ENCODE measurements around the gene ASIC5. TPM values are rescaled to one million over a fixed set of nuclear protein-coding genes. Genes with fewer than 3 reads are reported as not detected.

Gene ASIC5
- total RNA-seq, 1 experiment from 2014 or later, result not detected

DNA sequence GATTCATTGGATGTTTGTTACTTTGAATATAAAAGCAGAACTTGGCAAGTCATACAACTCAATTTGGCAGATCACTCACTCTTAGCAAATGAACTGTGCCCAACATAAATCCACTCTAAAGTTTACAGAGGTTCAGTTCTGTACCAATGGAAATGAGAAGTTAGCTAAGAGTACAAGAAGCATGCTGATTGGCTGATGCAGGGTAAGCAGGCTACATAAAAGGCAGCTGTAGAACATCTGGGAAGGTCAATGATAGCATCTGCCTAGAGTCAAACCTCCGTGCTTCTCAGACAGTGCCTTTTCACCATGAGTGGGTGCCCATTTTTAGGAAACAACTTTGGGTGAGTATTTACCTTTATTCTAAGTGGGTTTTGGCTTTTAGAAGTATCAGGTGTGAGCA lies 37.4 kb upstream of the ASIC5 start, which contains the start of gene TDO2:
Gene TDO2 (plus strand): TSS at position 244 of the 400 bp plus-strand sequence. CDS start 63 bp downstream, at position 307.
- no peak within 1 kb of the TSS for H3K56ac ChIP-seq (ENCODE audit: insufficient read length, low read depth, low read length)
- DNase-seq, result no peak
- no peak within 1 kb of the TSS for H3K4me2 ChIP-seq (ENCODE audit: insufficient read depth, insufficient read length, low read length)
- Mint-ChIP-seq H3K4me1 (peaks cover 16 to 17% of the 10 kb centered on the region in 2 experiments), H3K27ac (0 out of 7 replicates have a peak within 1 kb of the TSS, but pooled peaks of 1 of the 3 experiments have one; percentile 14), H3K9me3 (peaks cover under 1 to 3% of the 10 kb centered on the region in 2 experiments; a peak in 3 of 5 replicates), H3K36me3 (ENCODE audit: insufficient read depth in 1 of 3, low read depth in 3 of 3) (peaks cover 0 to under 1% (median 0%) of the 10 kb centered on the region in 3 experiments; a peak in 1 of 7 replicates), H3K27me3 (ENCODE audit: low read depth) (no peaks in the 10 kb centered on the region), H3K4me3 (no peak within 1 kb of the TSS)
- no peak within 1 kb of the TSS for H2AFZ ChIP-seq (ENCODE audit: low read length)
- TF ChIP-seq, protein P1, sequence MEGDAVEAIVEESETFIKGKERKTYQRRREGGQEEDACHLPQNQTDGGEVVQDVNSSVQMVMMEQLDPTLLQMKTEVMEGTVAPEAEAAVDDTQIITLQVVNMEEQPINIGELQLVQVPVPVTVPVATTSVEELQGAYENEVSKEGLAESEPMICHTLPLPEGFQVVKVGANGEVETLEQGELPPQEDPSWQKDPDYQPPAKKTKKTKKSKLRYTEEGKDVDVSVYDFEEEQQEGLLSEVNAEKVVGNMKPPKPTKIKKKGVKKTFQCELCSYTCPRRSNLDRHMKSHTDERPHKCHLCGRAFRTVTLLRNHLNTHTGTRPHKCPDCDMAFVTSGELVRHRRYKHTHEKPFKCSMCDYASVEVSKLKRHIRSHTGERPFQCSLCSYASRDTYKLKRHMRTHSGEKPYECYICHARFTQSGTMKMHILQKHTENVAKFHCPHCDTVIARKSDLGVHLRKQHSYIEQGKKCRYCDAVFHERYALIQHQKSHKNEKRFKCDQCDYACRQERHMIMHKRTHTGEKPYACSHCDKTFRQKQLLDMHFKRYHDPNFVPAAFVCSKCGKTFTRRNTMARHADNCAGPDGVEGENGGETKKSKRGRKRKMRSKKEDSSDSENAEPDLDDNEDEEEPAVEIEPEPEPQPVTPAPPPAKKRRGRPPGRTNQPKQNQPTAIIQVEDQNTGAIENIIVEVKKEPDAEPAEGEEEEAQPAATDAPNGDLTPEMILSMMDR (conservative IDR thresholded peaks at IDR 0.05), result no peak
- H3K23me2 ChIP-seq (ENCODE audit: insufficient read length, low read depth, low read length, poor library complexity, severe bottlenecking), result no peaks in the 10 kb centered on the region
- H3K14ac ChIP-seq (ENCODE audit: insufficient read depth, low read length), result no peak within 1 kb of the TSS
- H4K20me1 ChIP-seq (ENCODE audit: control insufficient read depth, insufficient read depth, insufficient read length), result no peaks in the 10 kb centered on the region
- H2BK20ac ChIP-seq (ENCODE audit: low read depth, low read length, poor library complexity, severe bottlenecking), result no peak within 1 kb of the TSS
- no CpG with 5 or more reads among the region's 1 CpG for WGBS (ENCODE audit: extremely low coverage, insufficient read length, low lambda C conversion rate)
- no peak within 1 kb of the TSS for H2AK5ac ChIP-seq (ENCODE audit: insufficient read length, low read length)
- H3K23ac ChIP-seq (ENCODE audit: insufficient read length, low read depth, low read length), result no peak within 1 kb of the TSS
- no peaks in the 10 kb centered on the region for H3K9me3 ChIP-seq (ENCODE audit: control insufficient read depth, low read depth, low read length)
- H3K79me1 ChIP-seq (ENCODE audit: insufficient read depth, low read depth, low read length, poor library complexity, severe bottlenecking), result no peaks in the 10 kb centered on the region
- H3K4ac ChIP-seq (ENCODE audit: low read depth, low read length), result no peak within 1 kb of the TSS
- no peak within 1 kb of the TSS for H2BK15ac ChIP-seq (ENCODE audit: low read depth, low read length)
- no peak within 1 kb of the TSS for H2BK5ac ChIP-seq (ENCODE audit: insufficient read length, low read length)
- H3K9ac ChIP-seq (ENCODE audit: extremely low read depth, insufficient read length, low read length), result no peak within 1 kb of the TSS
- no peak within 1 kb of the TSS for H4K8ac ChIP-seq (replicated peaks; ENCODE audit: insufficient read length, low read depth, low read length)
- no peak within 1 kb of the TSS for H3T11ph ChIP-seq (ENCODE audit: low read length)
- peaks cover 4% of the 10 kb centered on the region; the same call in 1 of the 2 replicates for H3K4me1 ChIP-seq (ENCODE audit: insufficient read depth, low read length)
- H3K18ac ChIP-seq (ENCODE audit: insufficient read length, low read depth, low read length), result no peak within 1 kb of the TSS
- no peak within 1 kb of the TSS for H4K5ac ChIP-seq (ENCODE audit: insufficient read length, low read depth, low read length)
- no peak within 1 kb of the TSS for H3K27ac ChIP-seq (ENCODE audit: insufficient read length, low read depth, low read length)
- no peak within 1 kb of the TSS for H2BK12ac ChIP-seq (ENCODE audit: insufficient read length, low read depth, low read length)
- no peaks in the 10 kb centered on the region for H3K27me3 ChIP-seq (ENCODE audit: insufficient read depth, low read length)
- H2BK120ac ChIP-seq (ENCODE audit: low read depth, low read length, poor library complexity, severe bottlenecking), result no peak within 1 kb of the TSS
- no peaks in the 10 kb centered on the region for H3K79me2 ChIP-seq (ENCODE audit: insufficient read depth, low read length)
- H4K91ac ChIP-seq (ENCODE audit: insufficient read length, low read depth, low read length), result no peak within 1 kb of the TSS
